T-helper 1 cell treated with Interleukin-12 subunit alpha and Interleukin-12 subunit beta and Interleukin-4 antibody, amounts not matched to agents 30 ng/mL and 1 ng/mL, for 36 hours (primary cell): ENCODE measurements around the gene EEF2. TPM values are rescaled to one million over a fixed set of nuclear protein-coding genes. Genes with fewer than 3 reads are reported as not detected.

ENCODE experiments used
- intact Hi-C: fragments of 100-400 bp; cut with micrococcal nuclease; formaldehyde crosslinking; loops from one replicate; pipeline ENCODE4 v1.15.1; 2024
- total RNA-seq: library from RNA; stranded (reverse); gene quantifications from 2 replicates; pipeline ENCODE4 v1.2.3, GENCODE V29; 2022

EEF2 gene
- 1,694 and 1,729 TPM in 2 replicates for total RNA-seq

DNA sequence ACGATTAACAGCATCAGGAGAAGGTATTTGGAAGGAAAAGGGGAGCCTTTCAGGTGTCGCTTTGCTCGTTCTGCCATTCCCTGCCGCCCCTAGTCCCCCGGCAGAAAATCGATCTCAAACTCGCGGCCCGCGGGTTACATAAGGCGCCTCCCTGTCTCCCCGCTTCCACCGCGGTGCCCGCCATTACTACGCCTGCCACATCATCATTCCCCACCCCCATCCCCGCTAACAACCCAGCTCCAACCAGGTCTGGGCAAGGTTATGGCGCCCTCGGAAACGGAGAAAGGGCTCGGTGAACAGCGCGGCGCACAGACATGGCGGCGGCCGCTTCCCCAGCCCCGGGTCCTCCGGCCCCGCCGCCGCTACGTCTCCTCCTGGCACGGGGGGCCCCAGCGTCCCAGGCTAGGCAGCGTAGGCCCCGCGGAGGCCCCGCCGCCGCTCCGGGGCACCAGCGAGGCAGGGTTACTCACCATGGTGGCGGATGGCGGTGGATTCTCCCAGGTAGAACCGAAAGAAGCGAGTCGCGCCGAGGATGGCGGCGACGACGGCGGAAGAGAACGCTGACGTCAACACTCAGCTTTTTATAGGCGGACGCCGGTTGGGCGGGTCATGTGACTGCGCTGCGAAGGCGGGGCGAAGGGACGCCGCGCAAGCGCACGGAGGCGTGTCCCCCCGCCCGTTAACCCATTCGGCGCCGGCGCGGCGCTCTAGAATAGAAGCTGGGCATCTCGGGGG, at the start of gene EEF2:
Gene EEF2 (minus strand): TSS at position 556 of the 735 bp plus-strand sequence. CDS start 83 bp downstream, at position 473.
- intact Hi-C loops: loop anchor here (1.0 to 10.0 kb wide), 10 partner anchors 14 to 487 kb away; partner anchors contain the start of genes CHAF1A, DAPK3, DOHH and FZR1

DNA sequence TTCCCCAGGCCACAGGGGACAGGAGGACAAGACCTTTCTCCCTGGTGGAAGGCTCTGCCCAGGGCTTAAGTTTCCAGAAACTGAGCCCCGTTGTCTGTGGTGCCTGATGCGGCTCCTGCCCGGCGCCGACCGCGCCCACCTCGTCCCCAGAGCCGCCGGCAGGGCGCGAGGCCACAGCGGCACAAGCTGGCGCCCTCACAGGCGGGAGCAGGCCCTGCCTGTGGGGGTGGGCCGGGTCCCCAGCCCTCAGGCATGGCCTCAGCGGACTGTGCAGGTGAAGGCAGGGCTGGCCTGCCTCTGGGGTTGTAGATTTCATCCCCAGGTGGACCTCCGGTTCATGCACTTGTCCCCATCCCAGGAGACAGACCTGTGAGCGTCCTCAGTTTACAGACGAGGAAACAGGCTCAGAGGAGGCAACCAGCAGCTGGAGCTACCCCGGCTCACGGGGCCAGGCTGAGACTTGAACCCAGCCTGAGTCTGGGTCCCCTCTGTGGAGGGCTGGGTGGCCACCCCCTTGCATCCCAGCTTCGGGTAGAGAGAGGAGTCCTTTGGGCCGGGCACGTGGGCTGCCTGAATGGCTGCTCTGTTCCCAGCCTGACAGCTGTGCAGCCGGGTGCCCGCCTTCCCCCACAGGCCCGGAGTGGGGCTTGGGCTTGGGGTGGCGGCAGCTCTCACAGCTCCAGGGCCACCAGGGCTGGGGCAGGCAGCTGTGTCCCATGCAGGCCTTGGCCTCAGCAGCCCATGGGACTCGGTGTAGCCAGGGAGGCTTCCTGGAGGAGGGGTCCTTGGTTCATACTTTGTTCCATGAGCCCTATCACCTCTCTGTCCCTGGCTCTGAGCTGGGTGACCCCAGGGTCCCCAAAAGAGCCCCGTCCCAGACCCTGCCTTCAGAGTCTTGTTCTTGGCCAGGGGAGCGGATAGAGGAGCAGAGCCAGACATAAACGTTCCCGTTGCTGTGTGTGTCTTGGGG, 49.1 kb upstream of the EEF2 start:
- intact Hi-C loops: no loop called here

DNA sequence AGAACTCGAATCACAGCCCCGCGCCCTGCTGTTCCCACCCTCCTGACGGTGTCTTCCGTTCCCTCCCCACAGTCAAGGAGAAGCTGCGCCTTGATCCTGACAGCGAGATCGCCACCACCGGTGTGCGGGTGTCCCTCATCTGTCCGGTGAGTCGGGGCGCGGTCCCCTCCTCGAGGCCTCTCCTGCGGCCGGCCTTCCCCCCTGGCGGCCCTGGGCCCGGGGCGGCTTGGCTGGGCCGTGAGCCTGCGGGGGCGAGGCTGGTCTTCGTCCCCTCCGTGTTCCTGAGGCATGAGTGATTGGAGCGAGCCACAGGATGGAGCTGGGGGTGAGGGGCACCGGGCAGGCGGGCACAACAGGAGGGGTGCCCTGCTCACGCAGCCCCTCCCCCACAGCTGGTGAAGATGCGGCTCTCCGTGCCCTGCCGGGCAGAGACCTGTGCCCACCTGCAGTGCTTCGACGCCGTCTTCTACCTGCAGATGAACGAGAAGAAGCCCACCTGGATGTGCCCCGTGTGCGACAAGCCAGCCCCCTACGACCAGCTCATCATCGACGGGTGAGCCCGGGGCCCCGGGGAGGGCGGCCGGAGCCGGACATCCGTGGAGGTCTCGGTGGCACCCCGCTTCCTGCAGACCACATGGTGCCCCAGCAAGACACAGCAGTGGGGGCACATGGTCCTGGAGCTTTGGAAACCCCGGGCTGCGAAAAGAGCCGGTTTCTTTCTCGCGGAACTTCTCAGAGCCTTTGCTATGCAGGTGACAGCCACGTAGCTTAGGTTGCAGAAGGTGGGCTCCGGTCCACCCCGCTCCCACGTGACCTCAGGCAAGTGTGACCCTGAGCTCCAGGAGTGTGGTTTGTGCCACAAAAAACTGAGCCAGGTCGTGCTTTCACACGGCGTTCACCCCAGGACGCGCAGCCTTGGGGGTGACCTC, 48.0 kb upstream of the EEF2 start:
- intact Hi-C loops: no loop called here

- intact Hi-C loops: no loop called here
These were observed 47.2 kb upstream of the EEF2 start for GRCh38 chr19:4032436-4032835.

GRCh38 chr19:4031420-4031819, 46.2 kb upstream of the EEF2 start:
- intact Hi-C loops: no loop called here

DNA sequence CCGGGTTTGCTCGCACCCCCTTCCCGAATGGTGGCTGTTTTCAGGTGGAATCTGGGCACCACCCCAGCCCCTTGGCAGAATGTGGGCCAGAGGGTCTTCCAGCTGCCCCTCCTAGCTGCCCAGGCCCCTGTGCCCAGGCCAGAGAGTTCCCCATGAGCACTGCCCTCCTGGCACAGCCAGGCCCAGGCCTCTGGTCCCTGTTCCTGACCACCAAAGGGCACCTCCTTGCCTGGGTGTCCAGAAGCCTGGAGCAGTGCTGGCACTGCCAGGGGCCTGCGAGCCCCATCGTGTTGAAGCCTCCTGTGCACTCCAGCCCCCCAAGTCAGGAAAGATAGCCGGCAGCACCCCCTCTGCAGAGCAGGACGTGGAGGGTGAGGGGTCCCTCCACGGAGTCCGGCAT, 45.7 kb upstream of the EEF2 start:
- intact Hi-C loops: no loop called here

DNA sequence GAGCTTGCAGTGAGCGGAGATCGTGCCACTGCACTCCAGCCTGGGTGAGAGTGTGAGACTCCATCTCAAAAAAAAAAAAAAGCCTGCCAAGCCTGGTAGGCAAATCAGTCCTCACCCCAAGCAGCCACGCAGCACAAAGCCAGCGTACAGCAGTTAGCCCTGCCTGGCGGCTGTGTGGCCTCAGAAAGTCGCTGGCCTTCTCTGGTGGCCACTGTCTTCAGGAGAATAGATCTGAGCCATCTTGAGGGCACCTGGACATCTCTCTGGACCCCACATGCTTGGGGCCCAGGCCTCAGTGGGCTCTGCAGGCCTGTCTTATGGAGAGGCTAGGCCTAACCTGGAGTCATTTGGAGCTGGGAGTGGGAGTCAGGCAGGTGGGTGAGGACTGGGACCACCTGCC, 45.3 kb upstream of the EEF2 start:
- intact Hi-C loops: no loop called here

- intact Hi-C loops: no loop called here
These were observed 44.0 kb upstream of the EEF2 start for GRCh38 chr19:4029247-4029614.

DNA sequence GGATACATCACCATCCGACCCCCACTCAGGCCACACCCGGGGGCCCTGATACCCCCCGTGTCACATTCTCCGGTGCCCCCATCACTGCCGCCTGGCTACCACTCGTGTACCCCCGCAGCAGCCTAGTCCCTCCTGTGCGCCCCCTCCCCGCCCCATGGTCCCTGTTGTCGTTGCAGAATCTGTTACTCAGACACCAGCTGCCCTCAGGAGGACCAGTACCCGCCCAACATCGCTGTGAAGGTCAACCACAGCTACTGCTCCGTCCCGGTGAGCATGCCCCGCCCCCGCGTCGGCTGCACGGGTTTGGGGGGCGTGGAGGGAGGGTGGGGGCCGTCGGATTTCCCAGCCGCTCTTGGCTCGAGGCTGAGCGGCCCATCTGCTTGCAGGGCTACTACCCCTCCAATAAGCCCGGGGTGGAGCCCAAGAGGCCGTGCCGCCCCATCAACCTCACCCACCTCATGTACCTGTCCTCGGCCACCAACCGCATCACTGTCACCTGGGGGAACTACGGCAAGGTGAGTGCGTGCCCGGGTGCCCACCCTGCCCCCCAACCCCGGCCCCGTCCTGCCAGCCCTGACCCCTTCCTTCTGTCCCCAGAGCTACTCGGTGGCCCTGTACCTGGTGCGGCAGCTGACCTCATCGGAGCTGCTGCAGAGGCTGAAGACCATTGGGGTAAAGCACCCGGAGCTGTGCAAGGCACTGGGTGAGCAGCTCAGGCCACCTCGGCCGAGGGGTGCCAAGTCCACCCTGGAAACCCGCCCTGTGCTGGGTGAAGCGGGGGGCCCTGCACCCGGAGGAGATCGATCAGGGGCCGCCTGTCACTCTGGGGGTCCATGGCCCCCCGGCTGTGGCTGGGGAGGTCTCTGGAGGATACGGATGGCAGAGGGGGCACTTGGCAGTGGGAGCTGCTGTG, 43.3 kb upstream of the EEF2 start:
- intact Hi-C loops: no loop called here

DNA sequence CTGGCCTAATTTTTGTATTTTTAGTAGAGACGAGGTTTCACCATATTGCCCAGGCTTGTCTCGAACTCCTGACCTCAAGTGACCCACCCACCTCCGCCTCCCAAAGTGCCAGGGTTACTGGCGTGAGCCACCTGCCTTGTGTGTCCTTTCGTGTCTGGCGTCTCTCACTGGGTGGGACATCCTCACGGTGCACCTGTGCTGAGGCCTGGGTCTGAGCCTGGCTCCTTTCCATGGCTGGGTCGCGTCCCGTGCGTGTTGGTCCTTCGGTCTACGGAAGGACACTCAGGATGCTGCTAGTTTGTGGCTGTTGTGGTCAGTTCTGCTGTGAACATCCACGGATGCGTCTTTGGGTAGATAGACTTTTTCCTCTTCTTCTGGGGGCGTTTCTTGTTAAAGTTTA, 41.9 kb upstream of the EEF2 start:
- intact Hi-C loops: no loop called here

DNA sequence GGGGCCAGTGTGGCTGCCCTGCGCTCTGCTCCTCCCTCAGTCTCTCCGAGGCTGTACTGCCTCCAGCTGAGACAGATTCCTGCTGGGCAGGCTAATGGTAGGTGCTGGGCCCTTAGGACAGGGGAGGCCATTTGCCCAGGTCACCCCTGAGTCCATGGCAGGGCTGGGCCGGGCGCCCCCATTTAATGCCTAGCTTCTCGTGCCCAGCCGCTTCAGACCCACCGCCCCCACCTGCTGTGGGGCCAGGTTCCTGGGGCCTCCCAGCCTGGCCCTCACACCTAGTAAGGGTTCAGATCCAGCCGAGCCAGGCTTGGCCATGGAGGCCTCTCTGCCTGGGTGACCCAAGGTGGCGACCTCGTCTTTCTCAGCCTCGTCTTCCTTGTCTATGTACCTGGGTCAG, 40.1 kb upstream of the EEF2 start:
- intact Hi-C loops: no loop called here

- intact Hi-C loops: no loop called here
These were observed 38.5 kb upstream of the EEF2 start for GRCh38 chr19:4023600-4024398.

- intact Hi-C loops: no loop called here
These were observed 34.3 kb upstream of the EEF2 start for GRCh38 chr19:4019578-4019977.

GRCh38 chr19:4018775-4019504, 33.7 kb upstream of the EEF2 start:
- intact Hi-C loops: no loop called here

DNA sequence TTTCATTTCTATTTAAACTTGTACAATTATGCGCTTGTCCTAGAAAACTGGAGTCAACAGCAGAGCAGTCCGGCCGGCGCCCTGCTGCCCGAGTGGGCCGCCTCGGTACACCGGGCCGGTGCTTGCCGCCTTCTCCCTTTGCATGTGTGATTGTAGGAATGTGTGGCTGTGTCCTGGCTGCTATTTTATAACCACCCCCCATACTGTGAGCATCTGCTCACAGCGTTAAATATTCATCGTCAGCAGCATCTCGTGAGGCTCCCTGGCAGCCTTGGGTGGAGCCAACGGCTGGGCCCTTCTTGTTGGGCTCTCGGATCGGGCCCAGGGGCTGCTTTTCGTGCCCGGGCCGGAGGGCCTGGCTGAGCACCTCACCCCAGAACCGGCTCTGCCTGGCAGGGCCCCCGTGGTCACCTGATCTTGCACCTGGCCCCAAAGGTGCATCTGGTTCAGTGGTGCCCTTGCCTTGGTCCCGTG, 32.9 kb upstream of the EEF2 start:
- intact Hi-C loops: no loop called here

- intact Hi-C loops: no loop called here
These were observed 31.8 kb upstream of the EEF2 start for GRCh38 chr19:4016903-4017638.

GRCh38 chr19:4016486-4016885, 31.2 kb upstream of the EEF2 start:
- intact Hi-C loops: no loop called here
